Left forelimb (tissue), 1 donor: Measurements from ENCODE around the gene TAX1BP3.
A peak's percentile ranks its signal among the peaks of the same experiment; 100 is the strongest.

Source experiments
- DNase-seq: peaks from one replicate; pipeline ENCODE4 v3.0.0-alpha.2; 2018; ENCODE audit warnings: low spot score

Gene TAX1BP3

GRCh38 chr17:3688027-3688553 is 19.7 kb upstream of the TAX1BP3 start:
- no peak for DNase-seq

- DNase-seq: no peak
These were observed 16.8 kb upstream of the TAX1BP3 start for GRCh38 chr17:3685174-3685573.

- no peak for DNase-seq
These were observed 14.7 kb upstream of the TAX1BP3 start for GRCh38 chr17:3683054-3683511.

GRCh38 chr17:3682033-3682432 is 13.7 kb upstream of the TAX1BP3 start:
- no peak for DNase-seq

- no peak for DNase-seq
These were observed 13.2 kb upstream of the TAX1BP3 start for GRCh38 chr17:3681565-3681964.

DNA sequence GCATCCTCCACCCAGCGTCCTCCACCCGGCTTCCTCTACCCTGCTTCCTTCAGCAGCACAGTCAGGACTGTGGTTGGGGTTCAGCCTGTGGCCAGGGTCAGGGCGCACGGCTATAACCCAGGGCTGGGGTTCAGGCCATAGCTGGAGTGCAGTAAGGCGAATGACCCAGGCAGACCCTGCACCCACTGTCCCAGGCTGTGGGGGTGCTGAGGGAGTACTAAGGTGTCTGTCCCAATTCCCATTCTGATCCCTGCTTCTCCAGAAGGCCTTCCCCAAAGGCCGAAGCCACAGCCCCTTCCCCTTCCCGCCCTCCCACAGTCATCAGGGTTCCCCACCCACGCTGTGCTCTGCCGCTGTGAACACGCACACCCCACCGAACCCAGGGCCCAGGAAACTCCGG is 12.7 kb upstream of the TAX1BP3 start:
- peak; percentile 61 for DNase-seq

- no peak for DNase-seq
These were observed 11.3 kb upstream of the TAX1BP3 start for GRCh38 chr17:3679531-3680126.

DNA sequence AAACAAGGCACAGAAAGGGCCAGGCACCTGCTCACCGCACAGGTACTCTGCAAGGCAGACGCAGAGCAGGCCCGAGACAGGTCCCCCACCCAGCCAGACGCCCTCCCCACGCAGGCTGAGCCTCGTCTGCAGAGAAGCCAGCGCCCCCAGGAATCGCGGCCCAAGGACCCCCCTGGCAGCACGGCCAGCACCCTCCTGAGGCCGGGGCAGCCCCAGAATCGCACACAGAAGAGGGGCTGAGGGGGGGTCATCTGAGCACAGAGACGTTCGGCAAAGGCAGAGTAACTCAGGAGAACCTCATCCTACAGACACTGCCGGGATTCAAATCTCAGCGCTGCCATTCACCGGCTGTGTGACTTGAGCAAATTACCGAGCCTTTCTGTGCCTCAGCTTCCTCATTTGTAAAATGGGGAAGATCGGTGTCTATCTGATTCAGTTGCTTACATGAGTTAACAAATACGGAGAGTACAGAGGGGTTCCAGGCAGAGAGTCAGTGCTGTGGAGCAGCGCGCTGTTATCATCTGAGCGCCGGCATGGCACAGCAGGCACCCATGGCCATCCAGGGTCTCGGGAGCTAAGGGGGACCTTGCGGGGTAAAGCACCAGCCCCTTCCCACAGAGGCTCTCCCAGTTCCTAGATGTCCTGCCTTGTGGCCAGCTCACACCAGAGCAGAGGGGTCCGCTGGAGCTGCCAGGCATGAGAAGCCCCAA is 10.6 kb upstream of the TAX1BP3 start:
- no peak for DNase-seq

DNA sequence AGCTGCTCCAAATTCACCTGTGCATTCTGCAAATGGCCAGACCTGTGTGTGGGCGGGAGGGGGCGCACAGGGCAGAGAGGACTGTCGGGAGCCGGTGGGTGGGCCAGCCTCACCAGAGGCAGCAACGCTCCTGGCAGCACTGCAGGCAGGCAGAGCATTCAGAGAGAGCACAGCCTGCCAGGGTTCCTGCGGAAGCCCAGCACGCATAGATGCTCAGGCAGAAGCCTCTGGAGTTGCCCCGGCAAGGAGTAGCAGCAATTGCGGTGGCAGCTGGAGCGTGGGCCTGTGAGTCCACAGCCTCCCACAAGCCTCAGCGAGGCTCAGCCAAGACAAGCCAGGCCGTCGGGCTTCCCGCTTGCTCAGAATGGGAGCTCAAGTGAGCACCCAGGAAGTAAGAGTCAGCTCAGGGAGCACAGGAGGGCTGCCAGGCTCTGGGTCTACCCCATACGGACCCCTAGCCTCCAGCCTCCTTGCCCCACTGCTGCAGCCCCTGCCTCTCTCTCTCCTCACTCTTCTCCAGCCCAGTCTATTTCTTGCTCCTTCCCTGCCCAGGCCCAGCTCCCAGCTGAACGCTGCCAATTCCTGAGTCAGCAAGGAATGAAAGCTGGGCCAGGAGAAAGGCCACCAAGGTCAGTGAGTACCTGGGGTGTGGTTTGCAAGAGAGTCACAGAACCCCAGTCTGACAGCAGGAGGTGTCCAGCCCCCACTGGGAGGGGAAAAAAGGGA is 9.9 kb upstream of the TAX1BP3 start:
- DNase-seq: no peak

DNA sequence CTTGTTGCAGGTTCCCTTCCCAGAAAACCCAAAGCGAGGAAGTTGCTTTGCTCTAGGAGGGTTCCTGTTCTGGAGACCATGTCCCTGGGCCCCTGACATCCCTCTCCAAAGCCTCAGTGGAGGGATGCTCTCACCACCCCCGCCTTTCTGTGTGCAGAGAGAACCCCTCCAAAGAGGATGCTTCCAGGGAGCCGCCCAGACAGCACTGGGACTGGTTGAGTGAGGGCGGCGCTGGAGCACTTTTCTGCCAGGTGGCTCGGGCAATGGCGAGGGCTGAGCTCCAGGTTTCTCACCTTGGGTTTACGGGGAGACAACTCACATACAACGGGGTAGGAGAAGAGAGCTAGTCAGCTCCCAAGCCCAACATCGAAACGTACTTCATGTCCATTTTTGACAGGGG is 7.5 kb upstream of the TAX1BP3 start:
- DNase-seq: no peak

DNA sequence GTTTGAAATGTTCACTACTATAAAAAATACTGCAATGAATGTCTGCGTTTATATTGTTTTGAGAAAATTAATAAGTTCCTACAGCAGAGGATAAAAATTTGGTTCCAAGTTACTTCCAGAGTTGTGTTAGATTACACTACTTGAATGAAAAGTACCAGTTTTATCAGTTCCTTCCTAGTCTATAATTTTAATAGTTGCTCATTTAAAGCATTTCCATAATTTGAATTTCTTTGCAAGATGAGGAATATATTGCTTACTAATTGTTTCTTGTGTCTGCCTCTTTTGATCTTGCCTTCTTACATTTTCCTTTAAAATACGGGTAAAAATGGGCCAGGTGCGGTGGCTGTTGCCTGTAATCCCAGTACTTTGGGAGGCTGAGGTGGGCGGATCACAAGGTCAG is 4.2 kb upstream of the TAX1BP3 start:
- DNase-seq: no peak

DNA sequence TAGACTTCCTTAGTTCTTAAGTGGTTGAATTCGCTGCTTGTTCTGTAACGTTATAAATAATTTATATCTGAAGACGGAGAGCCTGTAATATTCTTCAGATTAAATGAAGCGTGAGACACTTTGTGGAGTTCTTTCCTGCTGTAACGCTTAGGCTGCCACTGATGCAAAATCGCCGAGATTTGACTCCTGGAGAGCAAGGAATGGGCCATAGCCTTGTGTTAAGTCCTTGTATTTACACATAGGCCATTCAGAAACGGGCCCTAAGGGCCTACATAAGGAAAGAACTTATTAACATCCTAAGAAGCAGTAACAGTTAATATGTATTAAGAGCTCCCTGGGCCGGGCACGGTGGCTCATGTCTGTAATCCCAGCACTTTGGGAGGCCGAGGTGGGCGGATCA is 1.2 kb upstream of the TAX1BP3 start:
- DNase-seq: no peak

DNA sequence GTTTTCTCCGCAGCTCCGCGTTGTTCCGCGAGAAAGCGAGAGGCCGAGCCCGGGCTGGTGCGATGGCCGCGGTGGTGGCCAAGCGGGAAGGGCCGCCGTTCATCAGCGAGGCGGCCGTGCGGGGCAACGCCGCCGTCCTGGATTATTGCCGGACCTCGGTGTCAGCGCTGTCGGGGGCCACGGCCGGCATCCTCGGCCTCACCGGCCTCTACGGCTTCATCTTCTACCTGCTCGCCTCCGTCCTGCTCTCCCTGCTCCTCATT is 638 bp upstream of the TAX1BP3 start:
- no peak for DNase-seq

- DNase-seq: peak; percentile 96
These were observed 756 bp downstream of the TAX1BP3 start for GRCh38 chr17:3667366-3668278.

- no peak for DNase-seq
These were observed 1.9 kb downstream of the TAX1BP3 start for GRCh38 chr17:3666516-3666915.

DNA sequence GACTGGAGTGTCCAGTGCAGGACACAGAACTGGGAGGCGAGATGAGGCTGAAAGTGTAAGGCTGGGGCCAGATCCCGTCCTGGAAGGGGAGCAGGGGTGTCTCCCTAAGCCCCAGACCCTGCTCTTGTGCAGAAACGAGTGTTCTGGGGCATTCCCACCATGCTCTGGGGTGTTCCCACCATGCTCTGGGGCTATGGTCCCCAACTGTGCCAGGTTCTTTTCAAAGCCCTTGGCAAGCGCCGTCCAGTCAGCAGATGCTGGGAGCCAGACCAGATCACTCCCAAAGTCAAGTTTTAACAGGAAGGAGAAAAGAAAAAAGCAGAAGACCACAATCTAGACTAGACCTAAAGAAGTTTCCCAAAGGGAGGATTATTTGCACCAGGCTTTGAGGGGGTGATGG is 2.5 kb downstream of the TAX1BP3 start:
- DNase-seq: no peak

GRCh38 chr17:3663102-3664011 is 5.0 kb downstream of the TAX1BP3 start:
- DNase-seq: no peak

- no peak for DNase-seq
These were observed 8.0 kb downstream of the TAX1BP3 start for GRCh38 chr17:3660311-3660891.

GRCh38 chr17:3659541-3660111 is 8.8 kb downstream of the TAX1BP3 start:
- DNase-seq: no peak

DNA sequence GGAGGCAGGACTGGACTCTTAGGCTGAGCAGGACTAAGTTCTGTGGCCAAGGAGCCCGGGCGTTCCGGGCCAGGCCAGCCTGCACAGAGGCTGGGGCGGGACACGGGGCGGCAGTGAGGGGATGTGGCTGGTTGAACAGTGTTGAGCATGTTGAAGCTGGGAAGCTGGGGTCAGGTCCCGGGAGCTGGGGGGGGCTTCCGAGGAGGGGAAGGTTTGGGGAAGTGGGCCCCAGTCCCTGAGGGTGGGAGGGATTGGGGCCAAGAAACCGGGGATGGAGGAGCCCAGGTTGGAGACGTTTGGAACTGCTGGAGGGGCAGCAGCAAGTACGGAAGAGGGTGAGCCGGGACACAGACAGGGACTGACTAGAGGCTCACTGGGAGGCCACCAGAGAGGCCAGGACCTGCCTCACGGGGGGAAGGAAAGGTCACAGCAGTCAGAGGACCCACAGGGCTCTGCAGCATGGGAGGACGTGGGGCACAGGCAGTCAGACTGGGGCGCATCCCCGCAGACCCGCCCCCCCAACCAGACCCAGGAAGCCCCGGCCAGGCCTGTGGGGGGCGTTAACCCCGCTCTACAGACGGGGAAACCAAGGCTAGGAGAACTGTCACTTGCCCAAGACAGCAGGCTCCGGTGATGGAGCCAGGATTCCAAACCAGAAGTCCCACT is 9.5 kb downstream of the TAX1BP3 start:
- no peak for DNase-seq
